Breast epithelium (tissue), 4 donors: ENCODE data around the gene HDAC4. TPM values are rescaled to one million over a fixed set of nuclear protein-coding genes. Genes with fewer than 3 reads are reported as not detected.

Experiments used
- DNase-seq, 2 donors: peaks; one replicate each; pipeline ENCODE4 v3.0.0-alpha.2; 2019; ENCODE audit warnings: low spot score in 2 of 2
- H3K27ac ChIP-seq, 2 donors: fragments of 200-600 bp; sonication (generic) in 1 of 2; one replicate each; pipeline ENCODE4 v1.5.1; 2016 to 2019; ENCODE audit warnings: mild to moderate bottlenecking in 1 of 2
- H3K27me3 ChIP-seq, 2 donors: fragments of 200-600 bp; sonication (generic) in 1 of 2; one replicate each; pipeline versions ENCODE4 v1.5.1 to v1.6.0; 2017 to 2019; ENCODE audit warnings: control low read depth in 1 of 2, mild to moderate bottlenecking in 1 of 2
- H3K36me3 ChIP-seq: fragments of 200-600 bp; one replicate; pipeline ENCODE4 v1.5.1; 2019
- H3K4me1 ChIP-seq, 2 donors: fragments of 200-600 bp; sonication (generic); one replicate each; pipeline ENCODE4 v1.5.1; 2016 to 2019; ENCODE audit warnings: control low read depth in 1 of 2
- H3K4me3 ChIP-seq, 3 donors: fragments of 200-600 bp; sonication (generic); 1 replicate in 2 of 3; 2 replicates in 1 of 3; pipeline ENCODE4 v1.5.1; 2016 to 2019; ENCODE audit warnings: mild to moderate bottlenecking in 3 of 3, moderate library complexity in 2 of 3
- H3K9me3 ChIP-seq, 2 donors: fragments of 200-600 bp; sonication (generic) in 1 of 2; one replicate each; pipeline ENCODE4 v1.5.1; 2016 to 2019; ENCODE audit warnings: control low read depth in 1 of 2
- POLR2A ChIP-seq: fragments of 450-650 bp; IDR thresholded peaks from one replicate; pipeline ENCODE4 v1.6.1; 2016; ENCODE audit warnings: antibody characterized with exemption, mild to moderate bottlenecking, moderate library complexity
- POLR2AphosphoS5 ChIP-seq, 3 donors: sonication (generic); formaldehyde crosslinking; IDR thresholded peaks; one replicate each; pipeline ENCODE4 v1.6.1; 2017; ENCODE audit warnings: antibody characterized with exemption in 3 of 3
- intact Hi-C: fragments of 100-400 bp; cut with DNase I; formaldehyde crosslinking; loops from one replicate; pipeline ENCODE4 v1.15.1; 2023; ENCODE audit warnings: low total_unique reads
- total RNA-seq, 3 donors: library from RNA; depleted of rRNA; stranded (reverse); fragments of >200 nt; gene quantifications; one replicate each; pipeline ENCODE4 v1.1.0, GENCODE V29; 2016
- TF ChIP-seq, protein P1 (sequence below), 3 donors: fragments of 450-650 bp; IDR thresholded peaks; one replicate each; pipeline ENCODE4 v1.5.1; 2016 to 2017; ENCODE audit warnings: antibody characterized with exemption in 3 of 3, mild to moderate bottlenecking in 3 of 3, moderate library complexity in 3 of 3

Gene HDAC4
- total RNA-seq, 3 donors from 2014 or later: 20.3 to 36.0 (median 32.8) TPM

DNA sequence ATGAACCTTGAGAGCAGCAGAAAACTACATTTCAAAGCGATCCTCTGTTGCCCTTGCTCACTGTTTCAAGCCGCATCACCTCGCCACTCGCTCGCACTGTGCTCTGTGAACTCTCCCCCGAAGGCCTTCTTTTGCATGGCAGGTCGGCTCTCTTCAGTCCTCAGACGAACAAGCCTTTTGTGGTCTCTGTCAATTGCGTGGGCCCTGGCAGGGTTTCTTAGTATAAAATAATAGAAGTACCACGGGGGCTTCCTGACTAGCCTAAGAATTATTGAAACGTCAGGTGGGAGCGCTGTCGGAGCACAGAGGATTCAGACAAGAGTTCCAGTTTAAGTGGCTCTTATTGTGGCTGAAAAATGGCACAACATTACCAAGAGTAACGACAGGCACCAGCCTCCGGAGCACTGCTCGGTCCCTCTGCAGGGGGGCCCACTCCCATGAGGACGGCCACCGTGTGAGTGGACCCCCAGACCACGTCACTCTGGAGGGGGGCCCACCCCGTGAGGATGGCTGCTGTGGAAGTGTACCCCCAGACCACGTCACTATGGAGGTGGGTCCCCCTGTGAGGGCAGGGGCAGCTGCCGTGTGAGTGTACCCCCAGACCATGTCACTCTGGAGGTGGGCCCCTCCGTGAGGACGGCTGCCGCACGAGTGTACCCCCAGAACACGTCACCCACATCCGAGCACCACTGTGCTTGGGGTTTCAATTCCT lies 237.7 kb downstream of the HDAC4 start:
- TF ChIP-seq POLR2A: no peak
- TF ChIP-seq, protein P1, sequence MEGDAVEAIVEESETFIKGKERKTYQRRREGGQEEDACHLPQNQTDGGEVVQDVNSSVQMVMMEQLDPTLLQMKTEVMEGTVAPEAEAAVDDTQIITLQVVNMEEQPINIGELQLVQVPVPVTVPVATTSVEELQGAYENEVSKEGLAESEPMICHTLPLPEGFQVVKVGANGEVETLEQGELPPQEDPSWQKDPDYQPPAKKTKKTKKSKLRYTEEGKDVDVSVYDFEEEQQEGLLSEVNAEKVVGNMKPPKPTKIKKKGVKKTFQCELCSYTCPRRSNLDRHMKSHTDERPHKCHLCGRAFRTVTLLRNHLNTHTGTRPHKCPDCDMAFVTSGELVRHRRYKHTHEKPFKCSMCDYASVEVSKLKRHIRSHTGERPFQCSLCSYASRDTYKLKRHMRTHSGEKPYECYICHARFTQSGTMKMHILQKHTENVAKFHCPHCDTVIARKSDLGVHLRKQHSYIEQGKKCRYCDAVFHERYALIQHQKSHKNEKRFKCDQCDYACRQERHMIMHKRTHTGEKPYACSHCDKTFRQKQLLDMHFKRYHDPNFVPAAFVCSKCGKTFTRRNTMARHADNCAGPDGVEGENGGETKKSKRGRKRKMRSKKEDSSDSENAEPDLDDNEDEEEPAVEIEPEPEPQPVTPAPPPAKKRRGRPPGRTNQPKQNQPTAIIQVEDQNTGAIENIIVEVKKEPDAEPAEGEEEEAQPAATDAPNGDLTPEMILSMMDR (IDR thresholded peaks at IDR 0.05): no peak
- no peak for TF ChIP-seq POLR2AphosphoS5 (IDR thresholded peaks at IDR 0.05)
- Histone ChIP-seq H3K27me3 (no peaks in the 10 kb centered on the region), H3K4me3 (no peak overlapping the region), H3K36me3 (no peaks in the 10 kb centered on the region), H3K27ac (no peak overlapping the region), H3K4me1 (no peaks in the 10 kb centered on the region), H3K9me3 (no peaks in the 10 kb centered on the region)
- peak in 1 of 2 donors; percentile 46 for DNase-seq
- intact Hi-C loops: no loop called here

DNA sequence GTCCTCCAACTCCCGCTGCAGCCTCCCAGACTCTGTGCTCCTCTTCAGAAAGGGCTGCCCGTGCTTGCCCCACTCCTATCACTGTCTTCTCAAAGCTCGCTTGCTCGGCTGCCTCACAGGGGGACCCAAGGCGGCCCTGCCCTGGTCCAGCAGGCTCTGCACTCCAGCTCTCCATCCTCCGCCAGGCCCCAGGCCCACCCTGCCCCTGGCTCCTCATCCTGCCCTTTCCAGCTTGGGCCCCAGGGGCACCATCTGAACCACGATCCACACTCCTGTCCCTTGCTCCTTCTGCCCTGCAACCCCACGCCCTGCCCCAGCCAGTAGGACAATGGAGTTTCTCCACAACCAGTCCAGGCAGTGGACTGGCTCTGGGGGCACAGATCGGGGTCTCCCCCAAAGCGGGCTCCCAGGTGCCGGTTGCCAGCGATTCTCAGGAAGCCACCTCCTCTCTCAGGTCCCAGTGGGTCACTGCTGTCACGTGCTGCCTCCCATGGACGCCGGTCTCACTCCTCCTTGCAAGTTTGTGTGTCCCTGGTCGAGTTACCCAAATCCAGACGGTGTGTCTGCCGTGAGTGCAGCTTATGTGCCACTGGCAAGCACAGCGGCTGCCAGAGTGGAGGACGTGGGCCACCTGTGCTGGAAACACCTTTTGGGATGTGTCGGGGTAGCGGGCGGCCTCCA lies 238.5 kb downstream of the HDAC4 start:
- Histone ChIP-seq H3K27me3 (no peaks in the 10 kb centered on the region), H3K36me3 (no peaks in the 10 kb centered on the region), H3K27ac (no peak overlapping the region), H3K9me3 (no peaks in the 10 kb centered on the region), H3K4me1 (no peaks in the 10 kb centered on the region), H3K4me3 (no peak overlapping the region)
- peak in 1 of 2 donors; percentile 40 for DNase-seq
- TF ChIP-seq, protein P1 (IDR thresholded peaks at IDR 0.05): no peak
- TF ChIP-seq POLR2A (no peak), POLR2AphosphoS5 (IDR thresholded peaks at IDR 0.05) (no peak)
- intact Hi-C loops: no loop called here

DNA sequence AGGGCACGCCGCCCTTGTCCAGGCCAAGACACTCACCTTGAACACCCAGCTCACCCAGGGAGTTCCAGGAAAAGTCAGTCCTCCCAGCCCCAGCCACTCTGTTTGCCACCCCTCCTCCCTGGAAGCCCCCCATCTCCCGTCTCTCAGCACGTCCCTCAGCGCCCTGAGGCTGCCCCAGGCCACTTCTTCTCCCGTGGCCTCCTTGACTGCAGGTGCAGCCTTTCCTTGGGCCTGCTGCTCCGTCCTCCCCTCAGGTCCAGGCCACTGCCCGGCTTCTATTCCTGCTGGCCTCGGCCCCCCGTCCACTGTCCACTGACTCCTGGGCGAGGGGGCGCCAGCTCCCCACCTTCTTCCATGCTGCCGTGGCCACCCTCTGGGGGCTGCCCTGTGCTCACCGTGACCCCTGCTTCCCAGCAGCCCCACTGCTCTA lies 239.1 kb downstream of the HDAC4 start:
- intact Hi-C loops: no loop called here
- H3K27ac ChIP-seq: no peak overlapping the region
- no peaks in the 10 kb centered on the region for H3K4me1 ChIP-seq
- DNase-seq: peak in 1 of 2 donors; percentile 45
- no peaks in the 10 kb centered on the region for H3K9me3 ChIP-seq
- no peaks in the 10 kb centered on the region for H3K36me3 ChIP-seq
- H3K4me3 ChIP-seq: no peak overlapping the region
- H3K27me3 ChIP-seq: no peaks in the 10 kb centered on the region
- TF ChIP-seq POLR2AphosphoS5 (IDR thresholded peaks at IDR 0.05) (no peak), POLR2A (no peak)
- TF ChIP-seq, protein P1 (IDR thresholded peaks at IDR 0.05): no peak

DNA sequence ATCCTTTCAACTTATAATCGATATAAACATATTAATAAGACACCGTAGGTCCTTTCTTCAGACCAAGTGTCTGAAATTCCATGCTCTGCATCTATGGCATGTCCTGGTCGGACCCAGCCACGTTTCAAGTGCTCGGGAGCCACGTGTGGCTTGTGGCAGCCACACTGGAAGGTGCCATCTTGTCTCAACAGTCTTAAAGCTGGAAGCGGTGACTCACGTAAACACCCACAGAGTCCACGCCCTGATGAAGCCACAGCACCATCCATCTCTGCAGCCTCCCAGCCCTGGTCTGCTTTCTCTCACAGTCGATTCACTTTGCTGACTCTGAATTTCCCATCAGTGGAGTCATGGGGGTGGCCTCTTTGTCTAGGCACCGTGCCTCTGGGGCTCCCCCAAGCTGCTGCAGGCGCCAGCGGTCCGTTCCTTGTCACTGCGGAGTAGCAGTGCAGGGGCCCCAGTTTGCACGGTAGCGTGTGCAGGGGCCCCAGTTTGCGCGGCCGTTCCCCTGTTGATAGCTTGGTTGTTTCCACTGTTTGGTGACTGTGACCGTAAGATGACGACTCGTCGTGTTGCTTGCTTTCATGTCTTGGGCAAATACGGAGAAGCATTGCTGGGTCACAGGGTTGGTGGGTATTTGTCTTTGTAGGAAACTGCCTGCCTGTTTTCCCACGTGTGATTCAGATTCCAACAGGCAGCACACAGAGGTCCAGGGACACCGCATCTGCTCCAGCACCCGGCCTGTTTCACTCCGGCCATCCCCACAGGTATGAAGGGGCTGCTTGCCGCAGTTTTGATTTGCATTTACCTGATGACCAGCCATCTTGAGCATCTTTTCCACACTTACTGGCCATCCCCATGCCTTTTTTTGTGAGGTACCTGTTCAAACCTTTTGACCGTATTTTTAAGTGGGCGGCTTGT lies 240.3 kb downstream of the HDAC4 start:
- Histone ChIP-seq H3K4me1 (no peaks in the 10 kb centered on the region), H3K36me3 (no peaks in the 10 kb centered on the region), H3K9me3 (no peaks in the 10 kb centered on the region), H3K27me3 (no peaks in the 10 kb centered on the region), H3K4me3 (no peak overlapping the region), H3K27ac (no peak overlapping the region)
- intact Hi-C loops: no loop called here
- DNase-seq: peak in 1 of 2 donors; percentile 27
- TF ChIP-seq POLR2AphosphoS5 (IDR thresholded peaks at IDR 0.05) (no peak), POLR2A (no peak)
- TF ChIP-seq, protein P1 (IDR thresholded peaks at IDR 0.05): no peak
